ENCODE measurements around the gene MRPL22. TPM values are rescaled to one million over a fixed set of nuclear protein-coding genes. Genes with fewer than 3 reads are reported as not detected.

The MRPL22 gene
- total and polyA plus RNA-seq, 3 donors from 2014 or later, result 28.1 to 81.4 (median 42.6) TPM

DNA sequence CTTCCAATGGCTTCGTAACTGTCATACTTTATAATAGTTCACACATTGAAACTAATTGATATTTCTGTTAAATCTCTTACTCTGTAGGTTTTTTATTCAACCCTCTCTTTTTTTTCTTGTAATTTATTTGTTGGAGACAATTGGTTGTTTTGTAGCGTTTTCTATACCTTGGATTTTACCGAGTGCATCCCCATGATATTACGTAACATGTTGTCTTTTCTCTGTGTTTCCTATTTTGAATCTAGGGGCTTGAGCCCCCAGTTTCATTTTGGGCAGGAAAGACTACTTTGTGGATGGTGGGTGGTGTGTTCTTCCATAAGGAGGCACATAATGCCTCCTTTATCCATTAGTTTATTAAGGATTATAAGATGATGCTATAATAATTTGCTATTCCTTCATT is 7.4 kb downstream of the MRPL22 start:
- no peaks in the 10 kb centered on the region for H3K4me1 ChIP-seq
- no peaks in the 10 kb centered on the region for H3K36me3 ChIP-seq (ENCODE audit: low read depth, missing control alignments)
- DNase-seq, result no peak
- intact Hi-C loops (cut with DNase I; ENCODE audit: low total_unique reads), result no loop called here
- H3K9me3 ChIP-seq, result no peaks in the 10 kb centered on the region
- no peak overlapping the region for H3K27ac ChIP-seq
- TF ChIP-seq POLR2A (IDR thresholded peaks at IDR 0.05) (no peak), CTCF (IDR thresholded peaks at IDR 0.05) (no peak)
- H3K4me3 ChIP-seq, result no peak overlapping the region
- 91 to 93% methylated on average over 4 of the region's 4 CpGs for WGBS, 2 donors
- no peaks in the 10 kb centered on the region for H3K27me3 ChIP-seq

DNA sequence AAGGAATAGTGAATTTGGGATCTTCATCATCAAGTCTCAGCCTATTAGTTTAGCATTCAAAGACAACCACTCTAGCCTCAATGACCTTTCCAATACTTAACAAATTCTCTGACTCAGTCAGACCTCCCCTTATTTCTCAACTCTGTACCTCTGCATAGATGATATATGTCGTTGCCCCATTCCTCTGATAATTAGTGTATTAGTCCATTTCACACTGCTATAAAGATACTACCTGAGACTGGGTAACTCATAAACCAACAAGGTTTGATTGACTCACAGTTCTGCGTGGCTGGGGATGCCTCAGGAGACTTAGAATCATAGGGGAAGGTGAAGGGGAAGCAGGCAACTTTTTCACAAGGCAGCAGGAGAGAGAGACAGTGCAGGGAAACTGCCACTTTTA is 8.9 kb downstream of the MRPL22 start:
- no peak overlapping the region for H3K27ac ChIP-seq
- no peaks in the 10 kb centered on the region for H3K36me3 ChIP-seq (ENCODE audit: low read depth, missing control alignments)
- intact Hi-C loops (cut with DNase I; ENCODE audit: low total_unique reads), result no loop called here
- no peaks in the 10 kb centered on the region for H3K9me3 ChIP-seq
- H3K4me1 ChIP-seq, result no peaks in the 10 kb centered on the region
- TF ChIP-seq CTCF (IDR thresholded peaks at IDR 0.05) (no peak), POLR2A (IDR thresholded peaks at IDR 0.05) (no peak)
- no peaks in the 10 kb centered on the region for H3K27me3 ChIP-seq
- DNase-seq, result no peak
- WGBS, 2 donors, result 85 to 87% methylated on average over 2 of the region's 2 CpGs
- H3K4me3 ChIP-seq, result no peak overlapping the region

DNA sequence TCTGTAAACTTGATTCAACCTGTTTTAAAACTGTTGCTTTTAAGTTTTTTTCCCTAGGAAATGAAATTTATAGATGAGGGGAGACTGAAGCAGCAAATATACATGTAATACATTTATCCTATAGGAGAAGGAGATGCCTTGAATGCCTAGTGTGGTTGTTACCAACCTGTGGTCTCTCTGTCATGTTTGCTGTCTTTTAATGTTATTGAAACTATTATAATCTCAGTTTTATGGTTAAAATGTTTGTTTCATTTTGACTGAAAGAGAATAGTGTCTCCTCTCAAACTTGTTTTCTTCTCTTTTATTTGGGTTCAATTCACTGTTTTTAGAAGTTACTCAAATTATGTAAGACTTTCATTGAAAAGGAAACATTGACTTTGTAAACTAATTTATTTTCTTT is 15.8 kb downstream of the MRPL22 start:
- DNase-seq, result no peak
- no peaks in the 10 kb centered on the region for H3K9me3 ChIP-seq
- TF ChIP-seq POLR2A (IDR thresholded peaks at IDR 0.05) (no peak), CTCF (IDR thresholded peaks at IDR 0.05) (no peak)
- H3K27me3 ChIP-seq, result no peaks in the 10 kb centered on the region
- peaks cover 8% of the 10 kb centered on the region for H3K4me1 ChIP-seq
- H3K4me3 ChIP-seq, result no peak overlapping the region
- peak overlapping the region in 1 of 2 donors; percentile 14 for H3K27ac ChIP-seq
- no peaks in the 10 kb centered on the region for H3K36me3 ChIP-seq (ENCODE audit: low read depth, missing control alignments)
- intact Hi-C loops (cut with DNase I; ENCODE audit: low total_unique reads), result no loop called here

DNA sequence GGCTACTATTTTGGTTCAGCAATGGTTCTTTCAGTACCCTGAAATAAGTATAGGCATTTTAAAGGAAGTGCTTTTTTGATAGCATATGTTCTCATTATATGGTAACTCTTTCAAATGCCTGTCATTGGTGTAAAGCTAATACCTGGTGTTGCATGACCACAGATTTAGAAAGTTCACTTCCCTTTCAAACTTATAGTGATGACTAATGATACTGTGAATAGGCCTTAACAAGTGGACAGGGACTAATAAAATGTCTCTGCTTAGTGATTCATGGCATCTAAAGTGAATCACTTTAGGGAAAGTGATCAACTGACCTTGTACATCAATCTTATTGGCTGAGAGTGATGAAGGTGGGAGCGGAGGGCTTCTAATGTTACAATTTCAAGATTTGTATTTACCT is 21.6 kb downstream of the MRPL22 start:
- DNase-seq, result no peak
- Histone ChIP-seq H3K9me3 (no peaks in the 10 kb centered on the region), H3K27me3 (no peaks in the 10 kb centered on the region), H3K4me1 (no peaks in the 10 kb centered on the region), H3K27ac (no peak overlapping the region), H3K4me3 (no peak overlapping the region), H3K36me3 (ENCODE audit: low read depth, missing control alignments) (no peaks in the 10 kb centered on the region)
- intact Hi-C loops (cut with DNase I; ENCODE audit: low total_unique reads), result no loop called here
- TF ChIP-seq POLR2A (IDR thresholded peaks at IDR 0.05) (no peak), CTCF (IDR thresholded peaks at IDR 0.05) (no peak)
- WGBS, 2 donors, result 98 to 100% methylated on average over 1 of the region's 1 CpG

GRCh38 chr5:154966081-154966841 is 25.4 kb downstream of the MRPL22 start:
- H3K27me3 ChIP-seq, result no peaks in the 10 kb centered on the region
- WGBS, 2 donors, result 89 to 93% methylated on average over 7 of the region's 7 CpGs
- H3K4me3 ChIP-seq, result no peak overlapping the region
- no peaks in the 10 kb centered on the region for H3K9me3 ChIP-seq
- no peaks in the 10 kb centered on the region for H3K4me1 ChIP-seq
- no peaks in the 10 kb centered on the region for H3K36me3 ChIP-seq (ENCODE audit: low read depth, missing control alignments)
- TF ChIP-seq POLR2A (IDR thresholded peaks at IDR 0.05), result no peak
- TF ChIP-seq CTCF (IDR thresholded peaks at IDR 0.05), result no peak
- intact Hi-C loops (cut with DNase I; ENCODE audit: low total_unique reads), result no loop called here
- DNase-seq, result no peak
- H3K27ac ChIP-seq, result no peak overlapping the region
